ENCODE measurements around the gene TNS2.
A peak's percentile ranks its signal among the peaks of the same experiment; 100 is the strongest.

The TNS2 gene

GRCh38 chr12:53056901-53057300, 7.0 kb downstream of the TNS2 start:
- no peak for DNase-seq

GRCh38 chr12:53057816-53058500, 8.1 kb downstream of the TNS2 start:
- DNase-seq: no peak

GRCh38 chr12:53058674-53059433, 9.0 kb downstream of the TNS2 start:
- no peak for DNase-seq

- no peak for DNase-seq
Observed at GRCh38 chr12:53059434-53060063, 9.7 kb downstream of the TNS2 start.

DNA sequence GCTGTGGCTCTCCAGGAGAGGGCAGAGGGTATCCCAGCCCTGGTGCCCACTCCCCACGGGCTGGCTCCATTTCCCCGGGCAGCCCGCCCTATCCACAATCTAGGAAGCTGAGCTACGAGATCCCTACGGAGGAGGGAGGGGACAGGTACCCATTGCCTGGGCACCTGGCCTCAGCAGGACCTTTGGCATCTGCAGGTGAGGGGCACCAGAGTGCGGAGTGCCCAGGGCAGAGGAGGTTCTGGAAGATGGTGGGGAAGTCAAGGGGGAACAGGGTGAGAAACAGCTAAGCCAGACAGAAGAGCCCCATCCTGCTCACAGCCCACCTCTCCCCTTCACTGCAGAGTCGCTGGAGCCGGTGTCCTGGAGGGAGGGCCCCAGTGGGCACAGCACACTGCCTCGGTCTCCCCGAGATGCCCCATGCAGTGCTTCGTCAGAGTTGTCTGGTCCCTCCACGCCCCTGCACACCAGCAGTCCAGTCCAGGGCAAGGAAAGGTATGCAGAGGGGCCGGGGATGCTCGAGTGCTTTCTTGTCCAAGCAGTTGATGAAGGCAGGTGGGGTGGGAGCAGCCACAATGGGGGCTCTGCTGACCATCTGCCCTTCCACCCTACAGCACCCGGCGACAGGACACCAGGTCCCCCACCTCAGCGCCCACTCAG, 10.3 kb downstream of the TNS2 start:
- DNase-seq: no peak

- DNase-seq: no peak
Observed at GRCh38 chr12:53060721-53061276, 10.9 kb downstream of the TNS2 start.

DNA sequence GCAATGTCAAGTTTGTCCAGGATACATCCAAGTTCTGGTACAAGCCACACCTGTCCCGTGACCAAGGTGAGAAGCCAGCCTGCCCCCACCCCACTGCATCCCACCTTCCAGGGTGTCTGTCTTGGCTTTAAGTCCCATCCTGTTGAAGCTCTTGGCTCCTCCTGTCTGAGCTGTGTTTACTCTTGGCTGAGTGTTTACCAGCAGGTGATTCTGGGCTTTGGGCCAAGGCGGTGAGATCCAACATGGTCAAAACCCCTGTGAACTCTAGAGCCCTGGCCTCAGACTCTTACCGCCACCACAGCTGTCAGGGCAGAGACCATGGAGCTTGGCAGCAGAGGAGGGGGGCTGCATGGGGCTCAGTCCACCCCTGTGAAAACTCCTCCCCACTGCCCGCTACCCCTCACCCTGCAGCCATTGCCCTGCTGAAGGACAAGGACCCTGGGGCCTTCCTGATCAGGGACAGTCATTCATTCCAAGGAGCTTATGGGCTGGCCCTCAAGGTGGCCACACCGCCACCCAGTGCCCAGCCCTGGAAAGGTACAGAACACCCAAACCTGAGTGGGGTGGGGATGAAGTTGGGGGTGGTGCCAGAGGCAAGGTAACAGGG, 11.6 kb downstream of the TNS2 start:
- DNase-seq: peak; percentile 53

DNA sequence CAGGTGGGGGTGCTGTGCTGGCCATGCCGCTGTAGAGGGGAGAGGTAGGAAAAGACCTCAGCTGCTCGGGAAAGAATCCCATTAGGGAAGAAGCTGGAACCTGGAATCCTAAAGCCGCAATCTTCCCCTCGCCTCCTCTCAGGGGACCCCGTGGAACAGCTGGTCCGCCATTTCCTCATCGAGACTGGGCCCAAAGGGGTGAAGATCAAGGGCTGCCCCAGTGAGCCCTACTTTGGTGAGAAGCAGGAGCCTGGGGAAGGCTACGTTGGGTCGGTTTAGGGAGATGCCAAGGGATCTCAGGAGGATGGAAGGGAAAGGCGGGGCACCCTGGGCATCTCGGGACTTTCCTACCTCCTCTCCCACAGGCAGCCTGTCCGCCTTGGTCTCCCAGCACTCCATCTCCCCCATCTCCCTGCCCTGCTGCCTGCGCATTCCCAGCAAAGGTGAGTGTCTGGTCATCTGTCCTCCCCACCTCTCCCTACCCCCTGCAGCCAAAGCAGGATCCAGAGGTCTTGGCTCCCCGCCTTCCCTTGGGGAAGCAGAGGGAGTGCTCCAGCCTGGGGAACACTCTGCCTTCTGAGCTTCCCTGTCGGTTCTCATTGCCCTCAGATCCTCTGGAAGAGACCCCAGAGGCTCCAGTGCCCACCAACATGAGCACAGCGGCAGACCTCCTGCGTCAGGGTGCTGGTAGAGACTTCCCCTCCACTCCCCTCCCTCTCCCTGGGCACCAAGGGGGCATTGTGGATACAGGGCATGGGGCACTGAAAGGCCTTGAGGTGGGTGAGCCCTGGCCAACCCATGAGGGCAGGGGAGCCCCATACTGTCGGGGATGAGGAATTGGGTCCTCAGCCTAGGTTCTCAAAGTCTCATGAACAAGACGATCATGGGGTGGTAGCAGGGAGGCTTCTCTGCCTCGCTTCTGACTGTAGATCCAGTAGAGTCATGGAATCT, 12.4 kb downstream of the TNS2 start:
- DNase-seq: no peak

- DNase-seq: no peak
Observed at GRCh38 chr12:53062977-53063707, 13.3 kb downstream of the TNS2 start.

- DNase-seq: no peak
Observed at GRCh38 chr12:53063708-53064612, 14.1 kb downstream of the TNS2 start.

GRCh38 chr12:53064613-53065436, 15.0 kb downstream of the TNS2 start:
- DNase-seq: no peak

DNA sequence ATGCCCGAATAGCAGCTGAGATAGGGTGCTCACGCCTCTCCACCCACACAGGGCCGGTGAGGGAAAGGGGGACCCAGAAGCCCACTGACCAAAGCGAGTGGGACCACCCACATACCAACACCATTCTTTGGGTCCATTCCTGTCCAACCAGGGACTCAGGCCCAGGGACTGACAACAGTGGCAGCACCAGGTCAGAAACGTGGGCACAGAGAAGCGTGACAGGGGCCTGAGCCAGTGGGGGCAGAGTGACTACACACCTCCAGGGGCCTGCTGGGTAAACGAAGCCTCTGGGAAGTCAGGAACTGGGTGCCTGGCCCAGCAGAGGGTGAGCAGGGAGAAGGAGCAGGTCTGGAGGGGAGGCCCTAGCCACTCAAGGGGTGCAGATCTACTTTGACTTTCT, 15.6 kb downstream of the TNS2 start:
- no peak for DNase-seq

GRCh38 chr12:53065975-53066931, 16.4 kb downstream of the TNS2 start:
- peak; percentile 20 for DNase-seq

GRCh38 chr12:53067074-53067992, 17.5 kb downstream of the TNS2 start:
- no peak for DNase-seq

DNA sequence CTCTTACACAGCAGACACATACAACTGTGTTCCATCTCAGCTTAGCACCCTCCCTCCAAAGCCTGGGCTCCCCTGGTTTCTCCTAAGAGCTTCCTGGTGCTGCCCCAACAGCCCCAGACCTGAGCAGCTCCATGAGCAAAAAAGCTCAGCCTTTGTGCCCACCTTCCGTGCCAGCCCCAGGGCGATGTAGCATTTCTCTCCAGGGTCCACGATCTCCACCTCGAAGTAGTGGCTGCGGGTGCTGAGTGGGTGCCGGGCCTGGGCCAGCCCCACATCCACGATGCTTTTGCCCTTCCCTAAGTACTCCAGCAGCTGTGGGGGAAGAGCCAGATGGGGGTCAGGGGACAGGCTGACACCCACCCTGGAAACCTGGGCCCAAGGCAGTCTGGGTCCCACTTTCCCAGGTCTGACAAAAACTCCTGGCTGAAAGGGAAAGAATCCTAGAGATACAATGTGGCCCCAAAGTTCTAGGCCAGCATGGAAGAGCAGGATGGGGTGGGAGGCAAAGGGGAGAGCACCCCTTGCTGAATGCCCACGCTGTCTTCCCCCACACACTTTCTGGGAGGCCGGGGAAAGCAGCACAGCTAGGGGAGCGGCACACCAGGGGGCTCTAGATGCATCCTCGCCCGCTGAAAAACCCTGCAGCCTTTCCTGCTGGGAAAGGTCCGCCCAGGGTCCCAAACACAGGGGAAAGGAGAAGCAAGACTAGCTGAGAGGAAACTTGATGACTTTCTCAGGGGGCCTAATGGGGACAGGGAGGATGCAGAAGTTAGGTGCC, 18.3 kb downstream of the TNS2 start:
- DNase-seq: no peak
